DOHH2 (cell line): ENCODE measurements around the gene DENND6B.
A peak's percentile ranks its signal among the peaks of the same experiment; 100 is the strongest.

Experiments
- CTCF ChIP-seq: fragments of 200-600 bp; sonication (generic); IDR thresholded peaks from one replicate; pipeline ENCODE4 v1.5.1; 2014; ENCODE audit warnings: antibody characterized with exemption, mild to moderate bottlenecking, low read depth, low read length; ENCODE audit not compliant: poor library complexity, severe bottlenecking
- EZH2phosphoT487 ChIP-seq: fragments of 200-600 bp; sonication (generic); IDR thresholded peaks from 2 replicates; pipeline ENCODE4 v1.6.1; 2017; ENCODE audit warnings: borderline replicate concordance, mild to moderate bottlenecking, antibody characterized with exemption, low read length, moderate library complexity, mixed read lengths

- TF ChIP-seq CTCF (peak; percentile 32), EZH2phosphoT487 (no peak)
Measured at GRCh38 chr22:50274311-50274710, 52.5 kb downstream of the DENND6B start.
